Measurements from ENCODE around the gene KRTAP4-8. TPM values are rescaled to one million over a fixed set of nuclear protein-coding genes. Genes with fewer than 3 reads are reported as not detected.
"Not testable (repeated sequence)": the region's sequence is repeated elsewhere in the genome, so short reads cannot be mapped to it uniquely, and the experiment has no call there.

Gene KRTAP4-8
- total RNA-seq, 1 donor from 2014 or later: not detected

GRCh38 chr17:41064301-41064700 is 33.6 kb downstream of the KRTAP4-8 start:
- no peaks in the 10 kb centered on the region for H3K4me1 ChIP-seq
- H3K9me3 ChIP-seq (replicated peaks): no peaks in the 10 kb centered on the region
- TF ChIP-seq CTCF (IDR thresholded peaks at IDR 0.05; ENCODE audit: borderline replicate concordance): no peak
- H3K36me3 ChIP-seq: no peaks in the 10 kb centered on the region
- H3K27ac ChIP-seq (replicated peaks): no peak overlapping the region
- no peak overlapping the region for H3K4me3 ChIP-seq
- no peak for DNase-seq
- peaks cover 68% of the 10 kb centered on the region for H3K27me3 ChIP-seq (ENCODE audit: low read depth)
- intact Hi-C loops (cut with micrococcal nuclease): no loop called here

GRCh38 chr17:41063449-41063848 is 34.5 kb downstream of the KRTAP4-8 start:
- intact Hi-C loops (cut with micrococcal nuclease): no loop called here
- Histone ChIP-seq H3K4me1 (no peaks in the 10 kb centered on the region), H3K4me3 (no peak overlapping the region), H3K27me3 (ENCODE audit: low read depth) (peaks cover 77% of the 10 kb centered on the region), H3K9me3 (replicated peaks) (no peaks in the 10 kb centered on the region), H3K36me3 (no peaks in the 10 kb centered on the region), H3K27ac (replicated peaks) (no peak overlapping the region)
- no peak for TF ChIP-seq CTCF (IDR thresholded peaks at IDR 0.05; ENCODE audit: borderline replicate concordance)
- DNase-seq: no peak

GRCh38 chr17:41061964-41062363 is 36.0 kb downstream of the KRTAP4-8 start:
- intact Hi-C loops (cut with micrococcal nuclease): no loop called here
- no peak for TF ChIP-seq CTCF (IDR thresholded peaks at IDR 0.05; ENCODE audit: borderline replicate concordance)
- Histone ChIP-seq H3K4me3 (no peak overlapping the region), H3K27ac (replicated peaks) (no peak overlapping the region), H3K4me1 (no peaks in the 10 kb centered on the region), H3K9me3 (replicated peaks) (peaks cover 8% of the 10 kb centered on the region), H3K36me3 (no peaks in the 10 kb centered on the region), H3K27me3 (ENCODE audit: low read depth) (peaks cover 92% of the 10 kb centered on the region)
- DNase-seq: no peak

- H3K27ac ChIP-seq (replicated peaks): no peak within 1 kb of the TSS
- H3K4me1 ChIP-seq: no peaks in the 10 kb centered on the region
- peaks cover 8% of the 10 kb centered on the region for H3K9me3 ChIP-seq (replicated peaks)
- intact Hi-C loops (cut with micrococcal nuclease): no loop called here
- peaks cover 97% of the 10 kb centered on the region for H3K27me3 ChIP-seq (ENCODE audit: low read depth)
- no peaks in the 10 kb centered on the region for H3K36me3 ChIP-seq
- no peak for DNase-seq
- no peak for TF ChIP-seq CTCF (IDR thresholded peaks at IDR 0.05; ENCODE audit: borderline replicate concordance)
- H3K4me3 ChIP-seq: no peak within 1 kb of the TSS
Measured at GRCh38 chr17:41060052-41060604, 37.8 kb downstream of the KRTAP4-8 start, which contains the start of gene KRTAP2-3. KRTAP2-3 (minus strand) TSS chr17:41060114; CDS start chr17:41060050, 64 bp downstream.

- intact Hi-C loops (cut with micrococcal nuclease); DNase-seq; H3K36me3 ChIP-seq; H3K4me1 ChIP-seq; H3K4me3 ChIP-seq; H3K27ac ChIP-seq (replicated peaks); H3K9me3 ChIP-seq (replicated peaks): not testable (repeated sequence)
- peaks cover 93% of the 10 kb centered on the region for H3K27me3 ChIP-seq (ENCODE audit: low read depth)
Measured at GRCh38 chr17:41059276-41060051, 38.5 kb downstream of the KRTAP4-8 start.

- Histone ChIP-seq H3K27me3 (ENCODE audit: low read depth) (peaks cover 93% of the 10 kb centered on the region), H3K4me3 (no peak overlapping the region), H3K27ac (replicated peaks) (no peak overlapping the region), H3K36me3 (no peaks in the 10 kb centered on the region), H3K9me3 (replicated peaks) (peaks cover 8% of the 10 kb centered on the region), H3K4me1 (no peaks in the 10 kb centered on the region)
- DNase-seq: no peak
- no peak for TF ChIP-seq CTCF (IDR thresholded peaks at IDR 0.05; ENCODE audit: borderline replicate concordance)
- intact Hi-C loops (cut with micrococcal nuclease): no loop called here
Measured at GRCh38 chr17:41058741-41059140, 39.2 kb downstream of the KRTAP4-8 start.

Measured in left ventricle myocardium inferior (tissue), 1 donor.